Raji (cell line): ENCODE data around the gene EXTL1.

Source experiments
- POLR2A ChIP-seq: IDR thresholded peaks from 2 replicates; pipeline ENCODE4 v1.6.1; 2011; ENCODE audit warnings: low read depth, low read length, control low read depth; ENCODE audit not compliant: insufficient read depth

EXTL1 gene

GRCh38 chr1:26021647-26022403, at the start of gene EXTL1:
Gene EXTL1 (plus strand): TSS chr1:26021775. CDS start chr1:26022647, 872 bp downstream.
- no peak for TF ChIP-seq POLR2A

GRCh38 chr1:25971811-25972180, 49.8 kb upstream of the EXTL1 start:
- no peak for TF ChIP-seq POLR2A

GRCh38 chr1:25973610-25974321, 47.8 kb upstream of the EXTL1 start:
- no peak for TF ChIP-seq POLR2A

GRCh38 chr1:25977801-25978200, 43.8 kb upstream of the EXTL1 start:
- no peak for TF ChIP-seq POLR2A

- no peak for TF ChIP-seq POLR2A
These were observed 43.2 kb upstream of the EXTL1 start for GRCh38 chr1:25978403-25978802.

GRCh38 chr1:25979210-25979609, 42.4 kb upstream of the EXTL1 start:
- no peak for TF ChIP-seq POLR2A

GRCh38 chr1:25985171-25985570, 36.4 kb upstream of the EXTL1 start:
- TF ChIP-seq POLR2A: no peak

GRCh38 chr1:25985670-25986069, 35.9 kb upstream of the EXTL1 start:
- TF ChIP-seq POLR2A: no peak

- no peak for TF ChIP-seq POLR2A
These were observed 33.6 kb upstream of the EXTL1 start for GRCh38 chr1:25987951-25988350.

- TF ChIP-seq POLR2A: no peak
These were observed 31.9 kb upstream of the EXTL1 start for GRCh38 chr1:25989440-25990234.

GRCh38 chr1:25990251-25990650, 31.3 kb upstream of the EXTL1 start:
- TF ChIP-seq POLR2A: no peak

- TF ChIP-seq POLR2A: no peak
These were observed 30.7 kb upstream of the EXTL1 start for GRCh38 chr1:25990702-25991395.

- TF ChIP-seq POLR2A: no peak
These were observed 29.5 kb upstream of the EXTL1 start for GRCh38 chr1:25991937-25992688.

- no peak for TF ChIP-seq POLR2A
These were observed 28.8 kb upstream of the EXTL1 start for GRCh38 chr1:25992689-25993171.

GRCh38 chr1:25993197-25993951, 28.2 kb upstream of the EXTL1 start:
- no peak for TF ChIP-seq POLR2A
